H1 (cell line): Measurements from ENCODE around the gene LIN28A. TPM values are rescaled to one million over a fixed set of nuclear protein-coding genes. Genes with fewer than 3 reads are reported as not detected.

Experiments used
- CBX5 ChIP-seq: fragments of 300-800, 300-1000 bp; sonication (generic); IDR thresholded peaks from 2 replicates; pipeline ENCODE4 v1.7.1; 2016; ENCODE audit warnings: antibody characterized with exemption, low read length, low read depth
- CHD7 ChIP-seq: fragments of 300-600 bp; sonication (generic); IDR thresholded peaks from 2 replicates; pipeline ENCODE4 v1.7.1; 2012; ENCODE audit warnings: low read length, moderate library complexity, mild to moderate bottlenecking, inconsistent platforms; ENCODE audit not compliant: insufficient replicate concordance
- EP300 ChIP-seq, 2 experiments: IDR thresholded peaks; 1 replicate in 1 of 2; 2 replicates in 1 of 2; pipeline ENCODE4 v1.6.1; 2011 to 2012; ENCODE audit warnings: low read depth in 2 of 2, low read length in 2 of 2, mild to moderate bottlenecking in 2 of 2, borderline replicate concordance in 1 of 2, inconsistent platforms in 1 of 2, moderate library complexity in 1 of 2
- KDM1A ChIP-seq: fragments of 200-600, 300-600 bp; sonication (generic); IDR thresholded peaks from 2 replicates; pipeline ENCODE4 v1.7.1; 2016; ENCODE audit warnings: mild to moderate bottlenecking, low read length, borderline replicate concordance
- KDM4A ChIP-seq: IDR thresholded peaks from one replicate; pipeline ENCODE4 v1.7.1; 2012; ENCODE audit warnings: low read depth, mild to moderate bottlenecking, moderate library complexity, low read length, inconsistent platforms; ENCODE audit not compliant: severe bottlenecking
- NANOG ChIP-seq: IDR thresholded peaks from 2 replicates; pipeline ENCODE4 v1.6.1; 2011; ENCODE audit warnings: low read length, low read depth, mild to moderate bottlenecking, inconsistent platforms; ENCODE audit not compliant: insufficient read depth, poor library complexity, severe bottlenecking
- RAD21 ChIP-seq, 2 experiments: IDR thresholded peaks in 1 of 2; conservative IDR thresholded peaks in 1 of 2; 2 replicates each; pipeline ENCODE4 v1.6.1; 2011; ENCODE audit warnings: low read depth in 2 of 2, low read length in 2 of 2, improper control_type of control experiment in 1 of 2, inconsistent platforms in 1 of 2, mild to moderate bottlenecking in 1 of 2, moderate library complexity in 1 of 2
- TAF1 ChIP-seq: IDR thresholded peaks from 2 replicates; pipeline ENCODE4 v1.6.1; 2011; ENCODE audit warnings: mild to moderate bottlenecking, low read depth, low read length
- USF2 ChIP-seq: IDR thresholded peaks from 2 replicates; pipeline ENCODE4 v1.6.1; 2011; ENCODE audit warnings: low read length, improper control_type of control experiment
- polyA plus RNA-seq, 7 experiments: library from polyadenylated mRNA; depleted of rRNA in 3 of 7; stranded (reverse) in 5 of 7; unstranded in 2 of 7; fragments of >200 nt in 5 of 7; fragments of 200-250 nt in 2 of 7; gene quantifications; 1 replicate in 5 of 7; 2 replicates in 1 of 7; 4 replicates in 1 of 7; pipeline versions ENCODE4 v1.2.1 to v1.2.3, GENCODE V29; 2011 to 2013; ENCODE audit warnings: missing spikeins in 2 of 7, mixed read lengths in 2 of 7
- total RNA-seq: library from RNA; stranded (reverse); fragmentation: NEBNext Ultra II Directional; extraction: Animal tissue kit (Norgen Biotek cat#: 25700); gene quantifications from 2 replicates; pipeline ENCODE4 v1.2.1, GENCODE V29; 2021

LIN28A gene
- total and polyA plus RNA-seq, 2 of the 8 experiments (the other 6 are each of a cell fraction or from before 2014, with no cell fraction given): 403 to 1,486 TPM

GRCh38 chr1:26434161-26434752 is 23.6 kb downstream of the LIN28A start (continued):
- TF ChIP-seq CHD7 (no peak), RAD21 (IDR thresholded peaks at IDR 0.05 in 1 of 2, conservative IDR thresholded peaks at IDR 0.05 in 1 of 2; ENCODE audit: low read depth in 2 of 2, low read length in 2 of 2) (no peak), KDM1A (no peak), EP300 (IDR thresholded peaks at IDR 0.05; ENCODE audit: borderline replicate concordance in 1 of 2, low read depth in 2 of 2, low read length in 2 of 2) (no peak), CBX5 (no peak), TAF1 (no peak), NANOG (no peak), KDM4A (no peak), USF2 (no peak)
